AG09309 (cell line): Measurements from ENCODE around the gene JMJD4.

Experiments used
- DNase-seq: peaks from one replicate; pipeline ENCODE4 v3.0.0-alpha.2; 2010; ENCODE audit warnings: low read depth
- H3K4me3 ChIP-seq: 2 replicates; pipeline ENCODE4 v1.5.1; 2011; ENCODE audit warnings: mild to moderate bottlenecking, low read depth, low read length, moderate library complexity; ENCODE audit not compliant: control insufficient read depth
- CTCF ChIP-seq: IDR thresholded peaks from 2 replicates; pipeline ENCODE4 v1.5.1; 2011; ENCODE audit warnings: mild to moderate bottlenecking, low read depth, low read length, inconsistent platforms; ENCODE audit not compliant: insufficient read depth, control insufficient read depth; ENCODE audit errors: missing control alignments

The JMJD4 gene

GRCh38 chr1:227759341-227760300, 24.5 kb upstream of the JMJD4 start:
- TF ChIP-seq CTCF: no peak
- no peak overlapping the region for H3K4me3 ChIP-seq
- DNase-seq: peak; percentile 92

- DNase-seq: no peak
- no peak for TF ChIP-seq CTCF
- no peak overlapping the region for H3K4me3 ChIP-seq
Measured at GRCh38 chr1:227758366-227758765, 23.3 kb upstream of the JMJD4 start.

DNA sequence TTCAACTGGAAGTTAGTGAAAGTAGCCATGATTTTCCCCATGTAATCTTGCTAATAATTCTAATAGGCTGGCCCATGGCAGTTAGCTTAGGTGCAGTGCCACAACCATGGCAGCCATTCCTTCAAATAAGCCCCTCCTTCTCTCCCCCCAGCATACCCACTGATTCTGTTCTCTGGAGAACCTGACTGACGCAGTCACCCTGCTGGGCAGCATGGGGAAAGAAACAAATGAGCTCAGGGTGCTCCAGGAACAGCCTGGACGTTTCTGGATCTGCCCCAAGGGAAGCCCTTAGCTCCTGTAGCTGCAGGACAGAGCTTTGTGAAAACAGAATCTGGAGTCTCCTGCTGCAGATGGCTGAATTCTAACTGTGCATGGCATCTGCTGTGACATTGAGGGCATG, 22.7 kb upstream of the JMJD4 start:
- no peak for DNase-seq
- no peak overlapping the region for H3K4me3 ChIP-seq

DNA sequence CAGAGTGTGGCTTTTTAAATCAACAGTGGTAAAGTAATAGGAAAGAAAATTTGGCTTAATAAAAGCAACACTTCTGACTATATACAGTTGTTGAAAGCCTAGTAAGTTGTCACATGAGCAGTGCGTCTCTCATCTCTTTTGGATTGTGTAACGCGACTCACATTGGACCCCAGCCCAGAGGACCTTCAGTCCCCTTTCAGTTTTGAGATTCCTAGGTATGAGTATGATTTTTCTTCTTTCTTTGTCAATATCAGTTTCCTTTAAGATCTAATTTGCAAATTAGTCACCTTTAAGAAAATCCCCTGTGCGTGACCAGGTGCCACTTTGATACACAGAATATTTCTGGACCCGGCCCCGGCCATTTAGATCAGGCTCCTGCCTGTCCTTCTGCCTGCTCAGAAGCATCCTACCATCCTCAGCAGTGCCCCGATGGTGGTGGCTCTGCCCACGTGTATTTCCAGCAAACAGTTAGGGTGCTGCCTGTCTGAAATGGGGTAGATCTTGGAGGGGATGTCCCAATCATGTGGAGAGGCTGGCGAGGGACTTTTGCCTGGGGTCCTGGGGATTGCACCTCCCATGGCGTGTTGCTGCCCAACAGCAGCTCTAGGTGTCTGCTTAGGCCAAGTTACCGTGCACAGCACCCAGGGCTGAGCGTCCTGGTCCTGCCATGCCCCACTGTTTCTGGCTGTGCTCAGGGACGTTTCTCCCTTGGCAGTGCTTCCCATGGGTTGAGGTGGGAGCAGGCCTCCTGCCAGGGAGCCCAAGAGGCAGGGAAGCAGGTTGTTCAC, 21.3 kb upstream of the JMJD4 start:
- no peak overlapping the region for H3K4me3 ChIP-seq
- no peak for TF ChIP-seq CTCF
- DNase-seq: no peak

More for the DNA sequence above, 22.7 kb upstream of the JMJD4 start:
- no peak for TF ChIP-seq CTCF

DNA sequence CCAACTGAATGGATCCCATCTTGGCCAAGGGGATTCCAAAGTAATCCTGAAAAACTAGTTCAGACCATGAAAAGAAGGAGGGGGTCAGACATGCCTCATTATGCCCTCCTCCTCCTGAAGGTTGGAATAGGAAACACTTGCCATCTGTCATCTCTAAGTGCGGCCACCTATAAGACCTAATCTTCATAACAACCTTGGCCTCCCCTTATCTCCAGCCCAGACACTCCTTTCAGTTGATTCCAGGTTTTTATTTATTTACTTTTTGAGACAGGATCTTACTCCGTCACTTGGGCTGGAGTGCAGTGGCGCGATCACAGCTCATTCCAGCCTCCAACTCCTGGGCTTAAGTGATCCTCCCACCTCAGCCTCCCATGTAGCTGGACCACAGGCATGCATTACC, 19.9 kb upstream of the JMJD4 start:
- H3K4me3 ChIP-seq: no peak overlapping the region
- no peak for TF ChIP-seq CTCF
- DNase-seq: no peak

DNA sequence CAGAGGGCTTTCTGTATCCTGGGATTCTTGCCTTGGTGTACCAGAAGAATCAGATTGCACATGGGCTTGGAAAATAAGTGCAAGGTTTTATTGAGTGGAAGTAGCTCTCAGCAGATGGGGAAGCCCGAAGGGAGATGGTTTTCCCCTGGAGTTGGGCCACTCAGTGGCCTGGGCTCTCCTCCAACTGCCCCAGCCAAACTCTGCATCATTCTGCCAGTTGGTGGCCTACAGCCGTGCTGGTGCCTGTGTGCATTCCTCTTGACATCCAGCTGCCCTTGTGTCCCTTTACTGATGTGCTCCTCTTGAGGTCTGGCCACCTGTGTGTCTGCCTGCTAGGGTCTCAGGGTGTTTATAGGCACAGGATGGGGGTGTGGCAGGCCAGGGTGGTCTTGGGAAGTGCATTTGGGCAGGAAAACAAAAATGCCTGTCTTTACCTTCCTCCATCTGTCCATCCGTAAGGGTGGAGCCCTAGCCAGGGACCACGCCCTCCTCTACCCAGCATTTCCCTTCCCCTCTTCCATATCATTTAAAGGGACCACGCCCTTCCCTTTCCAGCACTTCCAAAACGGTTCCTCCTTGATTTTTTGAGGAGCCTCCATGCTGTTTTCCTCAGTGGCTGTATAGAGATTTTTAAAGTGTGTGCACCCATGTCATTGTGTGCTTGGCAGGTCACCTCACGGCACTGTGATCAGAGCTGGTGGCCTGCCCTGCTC, 19.1 kb upstream of the JMJD4 start:
- no peak for TF ChIP-seq CTCF
- no peak for DNase-seq

More for the DNA sequence above, 19.1 kb upstream of the JMJD4 start:
- no peak overlapping the region for H3K4me3 ChIP-seq
